ENCODE measurements around the gene TAF1A.

The TAF1A gene

GRCh38 chr1:222523852-222524251, 65.9 kb downstream of the TAF1A start:
- no peaks in the 10 kb centered on the region for H3K4me1 ChIP-seq (ENCODE audit: control insufficient read depth, insufficient read depth, low read length)
- no peaks in the 10 kb centered on the region for H3K36me3 ChIP-seq (ENCODE audit: control insufficient read depth, insufficient read depth, low read length)
- H3K4me3 ChIP-seq (ENCODE audit: low read length) = no peak overlapping the region
- H3K27me3 ChIP-seq (ENCODE audit: control insufficient read depth, insufficient read depth, low read length) = no peaks in the 10 kb centered on the region
- H3K9ac ChIP-seq (ENCODE audit: low read length) = no peak overlapping the region
- H3K9me3 ChIP-seq (ENCODE audit: control insufficient read depth, low read length) = no peaks in the 10 kb centered on the region

DNA sequence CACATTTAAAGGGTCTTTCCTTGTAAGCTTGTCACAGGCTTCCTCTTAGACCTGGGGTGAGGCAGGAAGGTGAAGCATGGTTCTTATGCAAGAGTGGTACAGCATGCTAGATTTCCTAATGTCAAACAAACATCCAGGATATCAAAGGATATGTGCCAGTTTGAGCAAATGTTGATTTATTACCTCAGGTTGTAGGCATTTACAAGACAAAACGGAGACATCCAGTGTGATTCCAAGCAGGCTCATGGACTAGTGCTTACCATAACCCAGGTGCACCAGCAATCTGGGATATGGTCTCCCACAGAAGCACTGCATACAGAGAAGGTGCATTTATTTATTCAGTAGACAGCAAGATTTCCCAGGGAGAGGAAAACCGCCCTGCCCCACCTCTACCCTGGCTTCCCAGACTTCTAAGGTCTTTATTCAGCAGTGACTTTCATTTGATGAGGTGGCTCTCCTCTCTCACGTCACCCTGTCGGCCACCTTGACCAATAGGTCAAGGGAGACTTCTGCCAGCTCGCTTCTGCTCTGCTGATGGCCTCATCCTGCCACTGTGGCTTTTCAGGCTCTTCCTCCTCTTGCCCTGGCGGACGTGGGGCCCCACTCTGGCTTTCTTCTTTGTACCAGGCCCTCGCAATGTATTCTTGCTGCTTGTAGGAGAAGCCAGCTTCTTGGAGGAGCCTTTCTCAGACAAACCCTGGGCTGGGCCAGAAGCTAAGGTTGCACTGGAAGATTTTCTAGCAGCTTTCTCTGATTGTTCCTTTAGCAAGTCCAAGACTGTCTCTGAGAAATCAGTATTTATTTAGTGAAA, 67.4 kb downstream of the TAF1A start:
- H3K36me3 ChIP-seq (ENCODE audit: control insufficient read depth, insufficient read depth, low read length) = no peaks in the 10 kb centered on the region
- no peak overlapping the region for H3K9ac ChIP-seq (ENCODE audit: low read length)
- H3K27me3 ChIP-seq (ENCODE audit: control insufficient read depth, insufficient read depth, low read length) = no peaks in the 10 kb centered on the region
- no peaks in the 10 kb centered on the region for H3K4me1 ChIP-seq (ENCODE audit: control insufficient read depth, insufficient read depth, low read length)
- no peak overlapping the region for H3K4me3 ChIP-seq (ENCODE audit: low read length)
- no peaks in the 10 kb centered on the region for H3K9me3 ChIP-seq (ENCODE audit: control insufficient read depth, low read length)

GRCh38 chr1:222521299-222522104, 68.2 kb downstream of the TAF1A start:
- H3K4me1 ChIP-seq (ENCODE audit: control insufficient read depth, insufficient read depth, low read length) = no peaks in the 10 kb centered on the region
- H3K9ac ChIP-seq (ENCODE audit: low read length) = no peak overlapping the region
- no peaks in the 10 kb centered on the region for H3K9me3 ChIP-seq (ENCODE audit: control insufficient read depth, low read length)
- no peaks in the 10 kb centered on the region for H3K36me3 ChIP-seq (ENCODE audit: control insufficient read depth, insufficient read depth, low read length)
- H3K27me3 ChIP-seq (ENCODE audit: control insufficient read depth, insufficient read depth, low read length) = no peaks in the 10 kb centered on the region
- H3K4me3 ChIP-seq (ENCODE audit: low read length) = no peak overlapping the region

All from mucosa of stomach (tissue), 1 donor.